Spleen (tissue), 7 donors: ENCODE measurements around the gene DNPH1.

ENCODE experiments used
- POLR2A ChIP-seq, 3 donors: fragments of 450-650 bp; IDR thresholded peaks; one replicate each; pipeline ENCODE4 v1.5.1; 2017; ENCODE audit warnings: antibody characterized with exemption in 3 of 3, mild to moderate bottlenecking in 1 of 3
- POLR2AphosphoS5 ChIP-seq, 3 donors: sonication (generic); formaldehyde crosslinking; IDR thresholded peaks; one replicate each; pipeline ENCODE4 v1.5.1; 2017; ENCODE audit warnings: antibody characterized with exemption in 3 of 3
- TF ChIP-seq, protein P1 (sequence below), 11 experiments: fragments of 200-600 bp in 7 of 11; fragments of 450-650 bp in 4 of 11; sonication (generic) in 4 of 11; IDR thresholded peaks in 8 of 11; conservative IDR thresholded peaks in 3 of 11; 1 replicate in 7 of 11; 2 replicates in 4 of 11; pipeline versions ENCODE4 v1.4.0 to v1.8.0; 2016 to 2021; ENCODE audit warnings: antibody characterized with exemption in 11 of 11, inconsistent platforms in 4 of 11, mild to moderate bottlenecking in 1 of 11
- donor health status: DM: no; HTN: no; CAD: no; lungs with moderate emphysema.
- donor health status: DM: no; HTN: no; CAD: no.
- donor health status: DM: no; HTN: no; CAD: no.

DNA sequence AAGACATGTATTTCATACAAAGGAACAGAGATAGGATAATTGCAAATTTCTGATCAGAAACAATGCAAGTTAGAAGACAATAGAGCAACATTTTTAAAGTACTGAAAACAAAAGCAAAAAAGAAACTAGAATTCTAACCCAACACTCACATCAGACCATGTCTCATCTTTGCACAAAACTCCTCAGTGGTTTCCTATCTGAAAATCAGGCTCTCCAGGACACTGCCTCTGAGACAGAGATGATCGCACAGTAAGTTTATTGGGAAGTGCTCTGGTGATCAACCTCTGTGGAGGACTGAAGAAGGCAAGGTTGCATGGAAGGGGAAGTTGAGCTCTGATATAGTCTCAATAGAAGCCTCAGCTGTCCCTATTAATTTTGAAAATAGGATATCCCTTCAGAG is 11.7 kb upstream of the DNPH1 start:
- TF ChIP-seq, protein P1, sequence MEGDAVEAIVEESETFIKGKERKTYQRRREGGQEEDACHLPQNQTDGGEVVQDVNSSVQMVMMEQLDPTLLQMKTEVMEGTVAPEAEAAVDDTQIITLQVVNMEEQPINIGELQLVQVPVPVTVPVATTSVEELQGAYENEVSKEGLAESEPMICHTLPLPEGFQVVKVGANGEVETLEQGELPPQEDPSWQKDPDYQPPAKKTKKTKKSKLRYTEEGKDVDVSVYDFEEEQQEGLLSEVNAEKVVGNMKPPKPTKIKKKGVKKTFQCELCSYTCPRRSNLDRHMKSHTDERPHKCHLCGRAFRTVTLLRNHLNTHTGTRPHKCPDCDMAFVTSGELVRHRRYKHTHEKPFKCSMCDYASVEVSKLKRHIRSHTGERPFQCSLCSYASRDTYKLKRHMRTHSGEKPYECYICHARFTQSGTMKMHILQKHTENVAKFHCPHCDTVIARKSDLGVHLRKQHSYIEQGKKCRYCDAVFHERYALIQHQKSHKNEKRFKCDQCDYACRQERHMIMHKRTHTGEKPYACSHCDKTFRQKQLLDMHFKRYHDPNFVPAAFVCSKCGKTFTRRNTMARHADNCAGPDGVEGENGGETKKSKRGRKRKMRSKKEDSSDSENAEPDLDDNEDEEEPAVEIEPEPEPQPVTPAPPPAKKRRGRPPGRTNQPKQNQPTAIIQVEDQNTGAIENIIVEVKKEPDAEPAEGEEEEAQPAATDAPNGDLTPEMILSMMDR (IDR thresholded peaks at IDR 0.05 in 8 of 11, conservative IDR thresholded peaks at IDR 0.05 in 3 of 11) = no peak
- TF ChIP-seq POLR2AphosphoS5 (IDR thresholded peaks at IDR 0.05) = no peak
- TF ChIP-seq POLR2A (IDR thresholded peaks at IDR 0.05) = no peak
